ENCODE measurements around the gene PM20D2. TPM values are rescaled to one million over a fixed set of nuclear protein-coding genes. Genes with fewer than 3 reads are reported as not detected.

Gene PM20D2
- total and polyA plus RNA-seq, 2 experiments from 2014 or later = 4.4 to 10.2 TPM

GRCh38 chr6:89198235-89198634 is 52.4 kb downstream of the PM20D2 start (continued):
- TF ChIP-seq CTCF (conservative IDR thresholded peaks at IDR 0.05; ENCODE audit: low read depth in 2 of 2) (no peak), JUNB (IDR thresholded peaks at IDR 0.05; ENCODE audit: unreplicated experiment) (no peak), EZH2phosphoT487 (IDR thresholded peaks at IDR 0.05; ENCODE audit: unreplicated experiment) (no peak)

DNA sequence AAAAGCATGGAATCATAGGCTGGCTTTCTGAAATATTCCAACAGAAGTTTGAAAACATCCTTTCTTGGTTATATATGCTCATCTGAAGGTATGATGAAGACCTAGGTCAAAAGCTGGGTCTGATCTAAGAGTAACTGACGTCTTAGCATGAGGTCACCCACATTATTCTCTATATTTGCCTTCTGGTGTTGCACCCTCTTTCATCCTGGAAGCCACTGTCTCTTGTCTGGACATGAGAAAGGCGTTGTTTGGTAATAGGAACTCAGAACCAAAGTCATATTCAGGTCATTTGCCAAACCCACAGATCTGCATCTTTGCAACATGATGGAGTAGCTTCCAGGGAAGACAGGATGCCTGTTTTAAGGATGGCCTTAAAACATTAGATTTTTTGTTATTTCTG is 53.7 kb downstream of the PM20D2 start:
- Histone ChIP-seq H3K9me2 (ENCODE audit: insufficient read depth) (no peaks in the 10 kb centered on the region), H3F3A (replicated peaks; ENCODE audit: low read depth) (no peaks in the 10 kb centered on the region), H3K27ac (ENCODE audit: low read depth) (no peak overlapping the region), H3K27me3 (ENCODE audit: insufficient read depth) (no peaks in the 10 kb centered on the region), H3K36me3 (ENCODE audit: insufficient read depth) (no peaks in the 10 kb centered on the region), H3K4me2 (no peak overlapping the region), H3K4me1 (ENCODE audit: insufficient read depth) (no peaks in the 10 kb centered on the region; the same call in 1 of the 2 replicates), H3K4me3 (no peak overlapping the region), H2AFZ (no peak overlapping the region), H3K79me2 (replicated peaks; ENCODE audit: insufficient read depth) (no peaks in the 10 kb centered on the region), H4K20me1 (replicated peaks; ENCODE audit: insufficient read depth) (no peaks in the 10 kb centered on the region)
- peaks cover 5% of the 10 kb centered on the region for H3K36me3 Mint-ChIP-seq (ENCODE audit: low read depth)
- DNase-seq (ENCODE audit: low spot score) = no peak
- peaks cover 13% of the 10 kb centered on the region for H3K9me3 Mint-ChIP-seq
- no peak for ATAC-seq
- peaks cover 5% of the 10 kb centered on the region for H3K27me3 Mint-ChIP-seq (ENCODE audit: insufficient read depth, low read depth, poor library complexity)
- TF ChIP-seq CTCF (conservative IDR thresholded peaks at IDR 0.05; ENCODE audit: low read depth in 2 of 2) (no peak), REST (IDR thresholded peaks at IDR 0.05; ENCODE audit: unreplicated experiment) (no peak), EZH2phosphoT487 (IDR thresholded peaks at IDR 0.05; ENCODE audit: unreplicated experiment) (no peak), EZH2 (IDR thresholded peaks at IDR 0.05; ENCODE audit: low read depth, unreplicated experiment) (no peak), ZNF114 (CRISPR knock-in tag; IDR thresholded peaks at IDR 0.05) (no peak), CREB1 (CRISPR knock-in tag; IDR thresholded peaks at IDR 0.05; ENCODE audit: low read depth) (no peak), ZNF331 (CRISPR knock-in tag; IDR thresholded peaks at IDR 0.05; ENCODE audit: low read depth) (no peak), NANOG (IDR thresholded peaks at IDR 0.05; ENCODE audit: borderline replicate concordance) (no peak)
- no peak overlapping the region for H3K27ac Mint-ChIP-seq
- H3K4me3 Mint-ChIP-seq = no peak overlapping the region
- H3K4me1 Mint-ChIP-seq = peaks cover 6% of the 10 kb centered on the region; the same call in 1 of the 3 replicates

Measured in GM23338 (cell line).